Measurements from ENCODE around the gene GRAMD4. TPM values are rescaled to one million over a fixed set of nuclear protein-coding genes. Genes with fewer than 3 reads are reported as not detected.

GRAMD4 gene
- total and polyA plus RNA-seq, 2 donors (not counting 1 experiment from before 2014, with no cell fraction given), result 17.0 to 88.1 TPM

- intact Hi-C loops (cut with micrococcal nuclease), result no loop called here
- POLR2A ChIA-PET, result no interaction called here
- CTCF ChIA-PET, result no interaction called here
Measured at GRCh38 chr22:46632646-46633249, 12.6 kb downstream of the GRAMD4 start.

More at GRCh38 chr22:46632646-46633249, 12.6 kb downstream of the GRAMD4 start:
- H3K27me3 Mint-ChIP-seq, result no peaks in the 10 kb centered on the region
- no peak overlapping the region for H3K27ac Mint-ChIP-seq
- no peak overlapping the region for H3K9ac ChIP-seq (ENCODE audit: low read length)
- H3K4me1 ChIP-seq (ENCODE audit: control insufficient read depth in 2 of 2, insufficient read depth in 2 of 2, low read length in 2 of 2), result no peaks in the 10 kb centered on the region
- peaks cover 0 to 14% of the 10 kb centered on the region in 2 experiments for H3K36me3 ChIP-seq (replicated peaks in 1 of 2; ENCODE audit: control extremely low read depth in 1 of 2, control insufficient read depth in 1 of 2, extremely low read depth in 1 of 2, insufficient read depth in 2 of 2, low read length in 1 of 2)
- ATAC-seq (ENCODE audit: low read depth) (no peak), DNase-seq (no peak)
- WGBS (ENCODE audit: insufficient coverage), result 90% methylated on average over 16 of the region's 18 CpGs
- no peaks in the 10 kb centered on the region for H3K4me1 Mint-ChIP-seq
- H3K27ac ChIP-seq (ENCODE audit: low read length in 2 of 2), result no peak overlapping the region
- no peak overlapping the region for H3K4me3 Mint-ChIP-seq
- no peak for TF ChIP-seq CTCF (IDR thresholded peaks at IDR 0.05)
- no peak for TF ChIP-seq EZH2 (IDR thresholded peaks at IDR 0.05; ENCODE audit: borderline replicate concordance, insufficient read depth, low read depth, low read length, poor library complexity, severe bottlenecking)
- peaks cover 72% of the 10 kb centered on the region for H4K20me1 ChIP-seq (ENCODE audit: control insufficient read depth, insufficient read depth, low read length, poor library complexity, severe bottlenecking)
- no peaks in the 10 kb centered on the region for H3K27me3 ChIP-seq (replicated peaks in 1 of 4; ENCODE audit: control extremely low read depth in 1 of 4, control insufficient read depth in 3 of 4, insufficient read depth in 4 of 4, low read length in 3 of 4)
- H3K4me3 ChIP-seq (ENCODE audit: control extremely low read depth in 1 of 5, extremely low read depth in 1 of 5, insufficient read depth in 1 of 5, low read depth in 2 of 5, low read length in 4 of 5), result no peak overlapping the region
- H3K4me2 ChIP-seq (replicated peaks; ENCODE audit: low read depth, low read length, poor library complexity, severe bottlenecking), result no peak overlapping the region
- H3K79me2 ChIP-seq (ENCODE audit: control insufficient read depth, insufficient read depth, low read length), result peaks cover 60% of the 10 kb centered on the region
- no peak overlapping the region for H2AFZ ChIP-seq (ENCODE audit: insufficient read depth, low read depth, low read length, poor library complexity, severe bottlenecking)
- H3K9me3 ChIP-seq (ENCODE audit: control extremely low read depth in 1 of 3, control insufficient read depth in 2 of 3, insufficient read depth in 1 of 3, low read length in 2 of 3), result no peaks in the 10 kb centered on the region
- no peaks in the 10 kb centered on the region for H3K9me3 Mint-ChIP-seq (ENCODE audit: insufficient read depth)

All from B cell (primary cell).